Aorta (tissue), 5 donors: Measurements from ENCODE around the gene CLIC4. TPM values are rescaled to one million over a fixed set of nuclear protein-coding genes. Genes with fewer than 3 reads are reported as not detected.
"Not testable (repeated sequence)": the region's sequence is repeated elsewhere in the genome, so short reads cannot be mapped to it uniquely, and the experiment has no call there.

Source experiments
- ATAC-seq: fragments of 200-7000 bp; cut with Tn5 transposase; one replicate; pipeline ENCODE4 v1.9.1; 2022; ENCODE audit warnings: moderate library complexity; ENCODE audit not compliant: low FRiP score
- DNase-seq, 2 donors: peaks; one replicate each; pipeline ENCODE4 v3.0.0-alpha.2; 2020
- H3K27ac ChIP-seq, 2 donors: one replicate each; pipeline ENCODE4 v1.5.1; 2013; ENCODE audit warnings: low read length in 2 of 2, mild to moderate bottlenecking in 2 of 2, moderate library complexity in 2 of 2, control low read depth in 1 of 2, inconsistent platforms in 1 of 2, low read depth in 1 of 2
- H3K27me3 ChIP-seq, 2 donors: one replicate each; pipeline ENCODE4 v1.6.1; 2013; ENCODE audit warnings: control low read depth in 1 of 2, low read length in 1 of 2, mild to moderate bottlenecking in 1 of 2, moderate library complexity in 1 of 2; ENCODE audit not compliant: insufficient read depth in 2 of 2, control insufficient read depth in 1 of 2
- H3K36me3 ChIP-seq, 2 donors: one replicate each; pipeline ENCODE4 v1.6.1; 2013; ENCODE audit warnings: control low read depth in 1 of 2, low read length in 1 of 2, mild to moderate bottlenecking in 1 of 2; ENCODE audit not compliant: insufficient read depth in 2 of 2, control insufficient read depth in 1 of 2
- H3K4me1 ChIP-seq, 2 donors: one replicate each; pipeline ENCODE4 v1.6.1; 2013; ENCODE audit warnings: low read length in 2 of 2, control low read depth in 1 of 2, mild to moderate bottlenecking in 1 of 2, moderate library complexity in 1 of 2; ENCODE audit not compliant: insufficient read depth in 2 of 2, control insufficient read depth in 1 of 2
- H3K4me3 ChIP-seq, 2 donors: one replicate each; pipeline ENCODE4 v1.5.1; 2013; ENCODE audit warnings: low read length in 2 of 2, control low read depth in 1 of 2, mild to moderate bottlenecking in 1 of 2
- H3K9me3 ChIP-seq: one replicate; pipeline ENCODE4 v1.6.1; 2013; ENCODE audit warnings: mild to moderate bottlenecking, low read length; ENCODE audit not compliant: control insufficient read depth
- WGBS, 2 donors: extraction: QIAGEN DNeasy Blood & Tissue Kit; methylation state at CpG; one replicate each; pipeline ENCODE4 v1.1.7; 2013; 5-methylcytosine and 5-hydroxymethylcytosine counted together
- intact Hi-C, 2 donors: fragments of 100-400 bp; cut with DNase I; formaldehyde crosslinking; loops; one replicate each; pipeline versions ENCODE4 v1.14.2 to v1.15.0; 2022
- polyA plus RNA-seq, 2 donors: library from polyadenylated mRNA; stranded (reverse); fragments of 200-250 nt; gene quantifications; one replicate each; pipeline ENCODE4 v1.2.3, GENCODE V29; 2013
- total RNA-seq, 2 donors: library from RNA; stranded (reverse); fragmentation: NEBNext Ultra II Directional; extraction: Animal tissue kit (Norgen Biotek cat#: 25700); gene quantifications; one replicate each; pipeline ENCODE4 v1.2.1, GENCODE V29; 2021
- donor health status: healthy with polysubstance abuse.
- donor health status: Bipolar disorder and iron deficiency.
- donor health status: DM: no; HTN: no; CAD: no.
- donor health status: DM: no; HTN: no; CAD: no.
- donor health status: DM: yes; HTN: yes; CAD: no.

The CLIC4 gene
- total and polyA plus RNA-seq, 4 donors: 278 to 941 (median 399) TPM

DNA sequence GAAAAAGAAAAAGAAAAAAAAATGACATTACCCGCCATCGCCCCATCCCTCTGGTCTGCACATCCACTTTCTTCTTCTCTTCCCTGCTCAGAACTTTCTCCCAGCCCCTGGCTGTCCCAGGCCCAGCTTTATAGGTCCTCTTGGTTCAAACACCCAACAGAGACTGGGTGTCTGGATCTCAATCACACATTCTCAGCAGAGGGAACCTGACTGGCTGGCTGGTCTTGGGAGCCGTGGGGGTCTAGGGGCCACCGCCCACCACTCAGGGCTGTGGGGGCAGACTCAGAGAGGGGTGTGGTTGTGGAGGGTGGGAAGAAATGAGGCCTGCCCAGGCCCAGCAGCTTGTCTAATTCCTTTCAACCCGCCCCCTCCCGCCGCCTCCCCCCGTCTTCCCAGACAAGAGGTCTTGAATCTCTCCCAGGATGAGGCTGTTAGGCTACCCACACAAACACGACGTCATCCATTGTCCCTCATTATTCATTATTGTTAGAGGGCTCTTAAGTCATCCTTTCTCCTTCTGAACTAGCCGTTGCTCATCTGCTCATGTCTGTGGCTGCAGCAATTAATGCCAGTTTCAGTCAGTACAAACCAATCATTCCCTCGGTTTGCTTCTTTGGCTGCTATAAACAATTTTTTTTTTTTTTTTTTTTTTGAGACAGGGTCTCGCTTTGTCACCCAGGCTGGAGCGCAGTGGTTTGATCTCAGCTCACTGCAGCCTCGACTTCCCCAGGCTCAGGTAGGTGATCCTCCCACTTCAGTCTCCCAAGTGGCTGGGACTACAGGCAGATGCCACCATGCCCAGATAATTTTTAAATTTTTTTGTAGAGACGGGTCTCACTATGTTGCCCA, 40.6 kb upstream of the CLIC4 start:
- ATAC-seq (no peak), DNase-seq (no peak)
- no peaks in the 10 kb centered on the region for H3K9me3 ChIP-seq
- no peaks in the 10 kb centered on the region for H3K4me1 ChIP-seq
- no peaks in the 10 kb centered on the region for H3K36me3 ChIP-seq
- 77 to 88% methylated on average over 16 of the region's 16 CpGs for WGBS, 2 donors
- H3K27ac ChIP-seq: no peak overlapping the region
- no peaks in the 10 kb centered on the region for H3K27me3 ChIP-seq
- no peak overlapping the region for H3K4me3 ChIP-seq
- intact Hi-C loops: no loop called here

GRCh38 chr1:24705260-24706073, 39.8 kb upstream of the CLIC4 start:
- intact Hi-C loops: no loop called here
- DNase-seq: peak; percentile 87

GRCh38 chr1:24706074-24706389, 39.2 kb upstream of the CLIC4 start:
- H3K4me1 ChIP-seq, ATAC-seq, H3K36me3 ChIP-seq, H3K9me3 ChIP-seq, H3K27ac ChIP-seq, DNase-seq, H3K4me3 ChIP-seq, intact Hi-C loops, H3K27me3 ChIP-seq: not testable (repeated sequence)
- 96 to 98% methylated on average over 9 of the region's 9 CpGs for WGBS, 2 donors

More at GRCh38 chr1:24705260-24706073, 39.8 kb upstream of the CLIC4 start:
- peak; percentile 92 for ATAC-seq
- Histone ChIP-seq H3K4me3 (no peak overlapping the region), H3K4me1 (no peaks in the 10 kb centered on the region), H3K27ac (no peak overlapping the region), H3K27me3 (no peaks in the 10 kb centered on the region), H3K36me3 (no peaks in the 10 kb centered on the region), H3K9me3 (no peaks in the 10 kb centered on the region)
- 38 to 45% methylated on average over 18 of the region's 18 CpGs for WGBS, 2 donors

- intact Hi-C loops: no loop called here
- Histone ChIP-seq H3K27ac (peak overlapping the region in 1 of 2 donors; percentile 9), H3K27me3 (no peaks in the 10 kb centered on the region), H3K9me3 (no peaks in the 10 kb centered on the region), H3K4me1 (no peaks in the 10 kb centered on the region), H3K4me3 (no peak overlapping the region), H3K36me3 (no peaks in the 10 kb centered on the region)
- ATAC-seq (no peak), DNase-seq (no peak)
- WGBS, 2 donors: 48 to 69% methylated on average over 3 to 4 of the region's 4 CpGs
These were observed 37.6 kb upstream of the CLIC4 start for GRCh38 chr1:24707687-24708086.

DNA sequence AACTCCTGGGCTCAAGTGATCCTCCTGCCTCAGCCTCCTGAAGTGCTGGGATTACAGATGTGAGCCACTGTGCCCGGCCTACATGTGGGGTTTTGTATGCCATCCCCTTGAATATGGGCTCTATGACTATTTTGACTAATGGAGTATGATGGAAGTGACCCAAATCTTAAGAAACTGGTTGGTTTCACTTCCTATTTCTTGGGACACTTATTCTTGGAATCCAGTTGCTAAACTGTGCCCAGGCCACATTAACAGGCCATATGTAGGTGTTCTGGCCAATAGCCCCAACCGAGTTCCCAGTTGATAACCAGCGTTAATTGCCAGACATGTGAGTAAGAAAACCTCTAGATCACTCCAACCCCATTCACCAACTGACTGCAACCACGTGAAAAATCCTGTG, 36.3 kb upstream of the CLIC4 start:
- intact Hi-C loops: no loop called here
- DNase-seq (no peak), ATAC-seq (no peak)
- Histone ChIP-seq H3K4me3 (no peak overlapping the region), H3K4me1 (no peaks in the 10 kb centered on the region), H3K9me3 (no peaks in the 10 kb centered on the region), H3K27ac (no peak overlapping the region), H3K27me3 (no peaks in the 10 kb centered on the region), H3K36me3 (no peaks in the 10 kb centered on the region)
- WGBS, 2 donors: 62 to 64% methylated on average over 4 of the region's 4 CpGs

- Histone ChIP-seq H3K4me3 (no peak overlapping the region), H3K9me3 (no peaks in the 10 kb centered on the region), H3K27me3 (no peaks in the 10 kb centered on the region), H3K27ac (no peak overlapping the region), H3K4me1 (no peaks in the 10 kb centered on the region), H3K36me3 (no peaks in the 10 kb centered on the region)
- intact Hi-C loops: no loop called here
- 86 to 89% methylated on average over 5 of the region's 5 CpGs for WGBS, 2 donors
- ATAC-seq (no peak), DNase-seq (no peak)
These were observed 35.3 kb upstream of the CLIC4 start for GRCh38 chr1:24709791-24710441.

- Histone ChIP-seq H3K4me1 (no peaks in the 10 kb centered on the region), H3K36me3 (no peaks in the 10 kb centered on the region), H3K27me3 (no peaks in the 10 kb centered on the region), H3K4me3 (no peak overlapping the region), H3K27ac (no peak overlapping the region), H3K9me3 (no peaks in the 10 kb centered on the region)
- intact Hi-C loops: no loop called here
- ATAC-seq (no peak), DNase-seq (no peak)
- 92 to 93% methylated on average over 4 of the region's 4 CpGs for WGBS, 2 donors
These were observed 33.9 kb upstream of the CLIC4 start for GRCh38 chr1:24711329-24711728.

DNA sequence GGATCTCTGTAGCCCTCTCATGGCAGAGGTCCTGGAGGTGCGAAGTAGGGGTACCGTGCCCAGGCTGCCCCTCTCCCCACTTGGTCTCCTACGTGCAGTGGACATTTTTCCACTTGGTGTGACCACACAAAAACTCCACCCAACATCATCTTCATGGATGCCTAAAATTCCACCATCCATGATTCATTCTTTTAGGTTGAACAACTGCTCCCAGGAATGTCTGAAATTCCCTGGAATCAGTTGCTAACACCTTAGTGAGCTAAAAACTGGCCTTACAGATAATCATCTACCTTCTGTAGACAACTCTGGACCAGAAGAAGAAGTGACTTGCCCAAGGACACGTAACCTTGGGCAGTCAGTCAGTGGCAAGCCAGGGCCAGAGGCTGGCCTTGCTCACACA, 32.1 kb upstream of the CLIC4 start:
- H3K4me1 ChIP-seq: no peaks in the 10 kb centered on the region
- DNase-seq (no peak), ATAC-seq (no peak)

More for the DNA sequence above, 32.1 kb upstream of the CLIC4 start:
- intact Hi-C loops: no loop called here
- Histone ChIP-seq H3K9me3 (no peaks in the 10 kb centered on the region), H3K27me3 (no peaks in the 10 kb centered on the region), H3K4me3 (no peak overlapping the region), H3K27ac (no peak overlapping the region), H3K36me3 (no peaks in the 10 kb centered on the region)
- 96 to 98% methylated on average over 4 of the region's 4 CpGs for WGBS, 2 donors
